Measurements from ENCODE around the gene SNTG2.

SNTG2 gene

DNA sequence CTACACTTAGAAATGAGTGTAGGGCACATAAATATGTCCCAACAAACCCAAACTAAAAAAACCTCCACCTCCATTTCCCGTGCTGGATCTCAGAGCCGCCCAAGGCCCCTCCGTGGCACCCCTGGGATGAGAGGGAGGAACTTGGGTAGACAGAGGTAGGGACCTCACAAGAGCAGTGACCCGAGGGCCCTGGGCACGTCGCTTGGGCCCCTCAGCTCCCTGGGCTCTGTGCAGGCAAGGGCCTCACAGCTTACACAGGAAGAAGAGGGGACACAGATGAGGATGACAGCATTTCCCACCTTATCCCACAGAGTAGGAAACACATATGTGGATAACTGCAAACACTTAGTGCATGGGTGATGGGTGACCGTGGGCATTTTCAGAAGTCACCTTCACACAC, 368.7 kb downstream of the SNTG2 start:
- no peak for DNase-seq (ENCODE audit: low spot score)

DNA sequence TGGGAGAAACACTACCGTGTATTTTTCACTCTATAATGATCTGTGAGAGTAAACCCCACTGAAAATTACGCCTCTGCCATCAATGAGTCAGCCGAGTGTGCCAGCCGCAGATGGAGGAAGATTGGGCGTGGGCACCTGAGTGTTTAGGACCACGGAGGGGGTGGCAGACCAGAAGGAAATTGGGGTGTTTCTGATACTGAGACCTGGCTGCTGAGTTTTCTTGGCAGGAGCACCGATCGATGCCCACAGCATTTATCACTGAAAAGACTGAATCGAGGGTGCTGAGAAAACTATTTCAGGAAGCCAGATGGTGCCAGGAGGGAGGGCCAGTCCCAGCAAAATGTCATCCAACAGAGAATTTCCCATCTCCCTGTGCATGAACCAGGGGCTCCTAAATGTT, 370.7 kb downstream of the SNTG2 start:
- no peak for DNase-seq (ENCODE audit: low spot score)

DNA sequence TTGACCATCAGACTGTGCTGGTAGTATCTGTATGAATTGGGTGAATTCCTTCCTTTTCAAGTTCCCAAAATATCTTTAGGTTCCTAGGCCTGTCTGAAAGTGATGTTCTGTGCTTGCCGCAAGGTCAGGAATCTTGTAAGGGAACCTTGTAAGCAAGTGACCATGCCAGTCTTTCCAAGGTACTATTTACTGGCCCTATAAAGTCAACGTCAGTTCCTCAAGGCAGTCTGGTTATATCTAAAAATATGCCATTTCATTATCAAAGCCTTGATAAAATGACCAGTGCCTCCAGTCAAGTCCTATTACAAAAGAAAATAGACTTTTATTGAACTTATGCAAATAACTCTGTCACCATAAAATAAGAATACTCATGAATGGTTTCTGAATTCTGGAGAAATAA, 374.2 kb downstream of the SNTG2 start:
- no peak for DNase-seq (ENCODE audit: low spot score)

DNA sequence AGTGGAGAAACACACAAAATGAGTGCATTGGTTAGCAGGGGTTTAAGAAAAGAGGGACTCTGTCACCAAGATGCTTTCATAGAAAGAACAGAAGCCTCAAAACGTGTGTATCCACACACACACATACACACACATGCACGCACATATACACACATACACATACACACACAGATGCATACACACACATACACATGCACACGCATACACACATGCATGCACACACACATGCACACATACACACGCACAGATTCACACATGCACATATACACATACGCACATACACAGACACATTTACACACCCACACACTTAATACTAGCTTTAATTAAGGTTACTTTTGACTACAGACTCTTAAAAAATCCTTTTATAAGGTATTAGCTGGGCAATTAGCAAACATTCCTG, 378.0 kb downstream of the SNTG2 start:
- DNase-seq (ENCODE audit: low spot score), result no peak

DNA sequence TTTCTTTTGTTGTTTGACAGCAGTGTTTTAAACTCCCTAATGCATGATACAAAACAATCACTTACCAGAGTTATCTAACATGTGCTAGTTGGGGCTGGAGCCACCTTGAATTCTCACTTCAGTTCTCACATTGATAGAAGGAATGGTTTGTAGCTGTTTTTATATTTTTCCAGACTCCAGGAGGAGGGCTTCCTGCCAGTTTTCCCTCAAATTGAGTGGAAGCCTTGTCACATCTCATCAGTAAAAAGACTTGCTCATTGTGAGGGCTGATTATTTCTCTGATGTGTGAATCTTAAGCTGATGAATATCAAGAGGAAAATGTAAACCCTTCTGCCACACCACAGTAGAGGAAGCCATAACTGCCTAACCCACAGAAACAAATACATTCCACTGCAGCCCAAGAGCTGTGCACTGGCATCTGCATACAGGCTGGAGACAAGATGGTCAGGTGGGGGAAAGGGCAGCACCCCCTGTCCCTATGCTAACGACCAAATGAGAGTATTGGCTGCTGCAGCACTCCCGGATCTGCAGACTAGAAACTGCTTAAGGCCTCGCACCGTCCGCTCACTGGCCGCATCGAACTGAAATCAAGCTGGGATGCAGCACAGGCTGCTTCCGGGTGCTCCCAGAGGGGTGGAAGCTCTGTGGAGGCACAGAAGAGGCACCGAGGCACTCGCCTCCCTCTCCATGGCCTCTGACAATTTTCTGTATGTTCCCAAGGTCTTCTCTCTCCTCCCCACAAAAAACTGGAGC, 388.9 kb downstream of the SNTG2 start:
- DNase-seq (ENCODE audit: low spot score), result no peak

DNA sequence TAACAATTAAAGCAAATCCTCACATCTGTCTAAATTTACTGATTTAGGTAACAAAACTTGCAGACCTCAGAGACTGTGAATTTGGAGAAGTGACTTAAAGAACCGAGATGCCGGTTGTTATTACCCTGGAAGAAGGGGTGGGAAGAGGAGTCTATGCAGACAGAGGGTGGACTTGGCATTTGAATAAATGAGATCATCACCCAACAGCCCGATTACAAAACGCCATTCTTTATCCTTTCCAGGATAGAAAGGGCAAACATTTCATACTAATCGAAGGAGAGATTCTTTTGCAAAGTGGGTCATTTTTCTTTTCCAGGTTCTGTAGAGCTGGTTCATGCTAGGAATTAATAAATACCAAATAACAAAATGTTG, 389.5 kb downstream of the SNTG2 start:
- DNase-seq (ENCODE audit: low spot score), result no peak

DNA sequence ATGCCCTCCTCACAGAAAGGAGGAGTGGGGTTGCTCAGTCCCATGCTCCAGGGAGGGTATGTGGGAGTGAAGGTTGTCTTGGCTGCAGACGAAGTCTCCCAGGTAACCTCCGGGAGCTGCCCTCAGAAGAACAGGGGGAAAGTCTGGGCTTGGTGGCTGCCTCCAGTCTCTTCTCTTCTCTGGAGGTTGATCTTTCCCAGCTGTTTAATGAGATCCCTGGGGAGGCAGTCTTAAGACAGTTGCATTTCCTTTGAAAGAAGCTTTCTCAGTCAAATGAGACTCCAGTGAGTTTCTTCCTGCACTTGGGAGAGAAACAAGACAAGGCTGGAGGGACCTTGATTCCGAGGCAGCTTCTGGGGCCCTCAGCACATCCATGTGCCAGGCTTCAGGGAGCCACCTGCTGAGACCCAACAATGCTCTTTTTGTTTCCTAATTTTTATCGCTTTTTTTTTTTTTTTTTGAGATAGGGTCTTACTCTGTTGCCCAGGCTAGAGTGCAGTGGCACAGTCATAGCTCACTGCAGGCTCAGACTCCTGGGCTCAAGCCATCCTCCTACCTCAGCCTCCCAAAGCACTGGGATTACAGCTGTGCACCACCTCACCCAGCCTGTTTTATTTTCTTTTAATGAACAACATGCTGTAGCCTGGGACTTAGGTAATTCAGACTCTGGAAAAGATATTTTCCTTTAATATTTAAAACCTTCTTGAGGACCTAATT, 390.9 kb downstream of the SNTG2 start:
- no peak for DNase-seq (ENCODE audit: low spot score)

DNA sequence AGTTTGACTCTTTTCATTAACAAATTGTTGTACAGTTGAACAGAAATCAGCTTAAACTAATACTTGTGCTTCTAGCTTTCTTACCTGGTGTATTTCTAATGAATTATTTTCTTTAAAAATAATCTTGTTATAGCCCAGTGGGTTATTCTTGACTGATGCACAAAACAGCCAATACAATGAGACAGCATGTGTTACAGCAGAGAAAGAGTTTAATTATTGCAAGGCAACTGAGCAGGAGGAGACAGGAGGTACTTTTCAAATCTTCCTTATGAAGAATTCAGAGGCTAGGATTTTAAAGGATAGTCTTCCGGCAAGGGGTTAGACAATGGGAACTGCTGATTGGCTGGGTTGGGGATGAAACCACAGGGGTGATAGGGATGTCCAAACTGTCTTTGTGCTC, 398.1 kb downstream of the SNTG2 start:
- DNase-seq (ENCODE audit: low spot score), result no peak

DNA sequence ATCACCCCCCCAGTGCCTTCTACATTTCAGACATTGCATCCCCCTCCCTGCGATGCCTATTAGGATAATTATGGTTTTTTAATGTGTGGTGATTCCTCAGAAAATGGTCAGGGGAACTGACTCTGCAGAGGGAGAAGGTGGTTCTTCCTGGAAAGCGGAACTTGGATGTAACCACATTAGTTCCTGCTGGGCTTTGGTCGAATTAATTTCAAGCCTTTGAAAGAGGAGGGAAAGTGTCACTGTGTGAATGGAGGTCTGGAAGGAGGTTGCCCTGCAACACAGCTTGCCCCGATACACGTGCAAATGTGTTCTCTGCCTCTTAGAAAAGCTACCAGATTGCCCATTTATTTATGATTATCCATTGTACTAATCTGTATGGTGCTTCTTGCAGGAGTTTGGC, 399.5 kb downstream of the SNTG2 start:
- DNase-seq (ENCODE audit: low spot score), result no peak

DNA sequence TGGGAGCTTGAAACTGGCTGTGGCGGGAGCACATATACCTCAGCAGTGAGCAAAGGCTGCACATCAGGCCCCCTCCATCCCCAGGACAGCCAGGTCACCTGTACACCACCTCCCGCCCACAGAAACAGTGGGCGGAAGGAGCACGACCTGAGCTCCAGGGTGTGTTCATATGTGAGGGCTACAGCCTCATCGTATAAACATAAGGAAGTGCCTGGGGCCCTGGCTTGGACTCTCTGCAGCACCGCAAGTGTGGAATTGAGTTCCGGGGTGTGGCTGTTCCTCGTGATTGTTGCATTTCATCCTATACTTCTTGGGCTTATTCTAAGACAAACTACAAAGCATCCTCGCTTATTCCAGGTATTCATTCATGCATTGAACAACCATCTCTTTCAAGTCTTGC, 402.5 kb downstream of the SNTG2 start:
- no peak for DNase-seq (ENCODE audit: low spot score)

DNA sequence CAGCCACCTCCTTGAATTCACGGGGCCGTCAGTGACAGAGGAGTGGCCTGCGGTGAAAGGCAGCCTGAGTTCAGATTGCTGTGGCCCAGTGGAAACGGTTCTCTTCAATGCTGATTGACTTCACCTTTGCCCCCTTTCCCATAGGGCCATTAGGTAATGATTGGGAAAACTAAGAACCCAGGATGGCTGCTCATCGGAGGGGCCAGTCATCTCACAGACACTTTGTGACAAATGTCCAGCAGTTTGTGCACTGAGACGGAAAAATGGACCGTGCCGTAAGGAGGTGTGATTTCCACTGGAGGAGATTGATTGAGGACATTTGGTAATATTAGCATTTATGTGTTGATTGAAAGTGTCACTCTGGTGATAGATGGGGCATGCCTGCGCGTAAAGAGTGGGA, 402.9 kb downstream of the SNTG2 start:
- no peak for DNase-seq (ENCODE audit: low spot score)

DNA sequence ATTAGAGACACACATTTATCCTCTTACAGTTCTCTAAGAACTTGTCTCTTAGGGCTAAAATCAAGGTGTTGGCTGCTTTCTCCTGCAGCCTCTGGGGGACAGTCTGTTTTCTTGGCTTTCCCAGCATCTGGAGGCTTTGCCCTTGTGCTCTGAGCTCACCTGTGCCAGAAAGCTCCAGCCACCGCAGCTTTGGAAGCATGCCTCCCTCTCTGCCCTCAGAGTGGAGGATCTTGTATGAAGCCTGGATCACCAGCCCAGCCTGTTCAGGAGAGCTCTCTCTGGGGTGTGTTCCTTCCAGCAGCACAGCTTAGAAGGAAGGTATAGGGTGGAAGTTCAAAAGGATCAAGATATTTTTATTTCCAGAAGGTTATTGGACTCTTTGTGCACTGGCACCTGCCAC, 409.5 kb downstream of the SNTG2 start:
- no peak for DNase-seq (ENCODE audit: low spot score)

DNA sequence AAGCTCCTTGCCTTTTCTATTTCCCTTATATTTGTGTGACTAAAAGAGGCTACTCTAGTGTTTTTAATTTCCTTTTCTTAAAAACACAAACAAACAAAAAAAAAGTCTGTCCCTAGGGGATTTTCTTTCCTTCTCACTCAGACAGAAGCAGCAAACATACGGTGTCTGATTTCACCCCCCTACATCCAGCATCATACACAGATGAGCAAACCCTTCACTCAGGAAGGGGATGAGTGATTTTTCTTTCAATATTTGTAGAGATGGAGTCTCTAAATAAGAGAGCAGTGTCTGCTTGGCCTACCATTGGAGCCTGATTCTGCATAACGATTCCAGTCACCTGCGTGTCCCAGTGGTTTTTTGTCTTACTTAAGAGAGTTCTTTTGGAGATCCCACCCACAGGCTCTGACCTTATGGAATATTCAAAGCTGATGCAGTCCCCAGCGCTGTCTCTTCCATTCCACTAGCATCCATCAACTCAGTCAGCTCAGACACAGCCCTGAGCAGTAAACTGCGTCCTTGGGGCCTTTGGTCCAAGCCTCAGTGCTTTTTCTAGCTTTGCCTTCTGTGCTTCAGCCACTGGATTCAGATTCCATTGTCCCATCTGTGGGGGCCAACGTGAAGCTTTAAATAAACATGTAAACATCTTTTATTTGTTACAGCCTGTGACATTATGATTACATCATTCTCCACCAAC, 410.1 kb downstream of the SNTG2 start:
- DNase-seq (ENCODE audit: low spot score), result no peak

DNA sequence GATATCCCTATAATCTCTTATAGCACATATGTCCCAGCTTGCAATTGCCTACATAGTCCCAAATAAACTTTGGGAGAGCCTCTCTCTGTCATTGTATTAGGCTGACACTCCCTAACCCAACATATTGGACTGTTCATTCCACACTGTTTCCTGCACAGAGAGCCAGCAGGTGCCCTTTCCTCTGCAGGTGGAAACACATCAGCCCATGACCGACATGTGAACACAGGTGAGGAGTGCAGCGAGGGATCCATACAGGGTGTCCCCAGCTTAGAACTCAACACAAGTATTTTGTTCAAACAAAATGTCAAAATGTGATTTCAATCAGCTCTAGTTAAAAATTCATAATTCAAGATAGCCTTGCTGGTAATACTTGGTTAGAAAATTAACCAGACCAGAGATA, 412.7 kb downstream of the SNTG2 start:
- DNase-seq (ENCODE audit: low spot score), result no peak

DNA sequence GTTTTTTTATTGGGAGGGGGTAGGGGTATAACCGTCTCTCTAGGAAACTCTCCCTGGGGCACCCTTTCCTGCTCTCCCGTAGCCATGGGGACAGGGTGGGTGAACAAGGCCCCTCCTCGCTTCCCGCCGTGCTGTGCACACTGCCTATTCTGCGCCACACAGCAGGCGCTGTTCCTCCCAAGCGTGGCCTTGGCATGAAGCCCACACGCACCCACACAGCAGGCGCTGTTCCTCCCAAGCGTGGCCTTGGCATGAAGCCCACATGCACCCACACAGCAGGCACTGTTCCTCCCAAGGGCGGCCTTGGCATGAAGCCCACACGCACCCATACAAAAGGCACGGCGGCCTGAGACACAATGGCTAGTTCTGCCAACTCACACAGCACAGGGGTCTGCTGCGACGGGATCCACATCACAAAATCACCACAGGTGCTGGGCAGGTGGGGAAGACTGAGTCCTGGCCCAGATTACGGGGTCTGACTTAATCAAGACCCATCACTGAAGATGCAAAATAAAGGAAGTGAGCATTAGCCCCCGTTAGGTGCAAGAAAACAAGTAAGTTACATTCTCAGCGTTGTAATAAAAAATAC, 416.0 kb downstream of the SNTG2 start:
- DNase-seq (ENCODE audit: low spot score), result no peak

DNA sequence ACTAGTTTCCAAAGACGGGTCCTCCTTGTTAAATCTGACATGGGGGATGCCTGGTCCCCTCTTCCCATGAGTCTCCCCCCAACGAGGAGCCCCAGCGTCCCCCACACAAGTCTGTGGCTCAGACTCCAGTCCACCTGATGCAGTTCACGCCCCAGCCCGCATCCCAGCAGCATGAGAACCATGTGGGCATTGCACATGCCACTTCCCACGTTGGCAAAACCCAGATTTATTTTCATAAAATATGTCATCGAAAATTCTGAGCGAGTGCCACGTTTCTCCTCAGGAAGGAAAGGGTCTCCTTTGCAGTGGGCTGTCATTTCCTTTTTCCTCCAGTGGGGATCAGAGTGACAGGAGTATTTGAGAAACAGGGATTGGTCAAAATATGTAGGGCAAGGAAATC, 417.0 kb downstream of the SNTG2 start:
- no peak for DNase-seq (ENCODE audit: low spot score)

DNA sequence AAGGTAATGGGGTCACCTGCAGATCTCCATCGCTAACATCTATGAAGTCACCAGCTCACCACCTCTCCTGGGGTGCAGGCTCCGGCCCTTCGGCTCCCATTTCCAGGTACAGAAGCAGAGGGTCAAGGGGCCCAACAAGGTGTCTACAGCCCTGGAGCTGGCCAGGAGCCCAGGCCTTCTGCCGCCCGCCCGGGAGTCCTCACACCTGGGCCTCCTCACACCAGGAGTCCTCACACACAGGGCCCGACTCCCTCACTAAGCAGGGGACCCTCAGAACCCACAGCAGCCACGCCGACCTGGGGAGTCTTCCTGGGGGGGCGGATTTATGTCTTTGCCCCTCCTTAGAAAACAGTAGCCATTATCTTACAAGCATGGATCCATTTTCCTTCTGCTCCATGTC, 419.3 kb downstream of the SNTG2 start:
- no peak for DNase-seq (ENCODE audit: low spot score)

DNA sequence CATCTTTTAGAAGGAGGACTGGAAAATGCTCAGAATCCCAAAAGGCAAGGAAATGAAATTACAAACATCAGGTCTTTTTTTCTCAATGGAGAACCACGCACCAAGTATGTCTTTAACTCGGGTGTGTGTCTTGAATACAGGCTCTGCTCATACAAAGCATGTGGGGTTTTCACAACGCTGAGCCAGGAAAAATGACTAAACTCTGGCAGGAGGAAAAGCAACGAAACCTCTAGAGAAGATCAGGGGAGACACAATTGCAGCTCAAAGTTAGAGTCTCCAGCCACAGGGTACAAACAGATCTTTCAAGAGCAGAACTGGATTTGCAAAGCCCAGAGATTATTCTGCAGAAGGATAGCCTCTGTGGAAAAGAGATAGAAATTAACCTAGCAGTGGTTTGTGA, 419.8 kb downstream of the SNTG2 start:
- DNase-seq (ENCODE audit: low spot score), result no peak

DNA sequence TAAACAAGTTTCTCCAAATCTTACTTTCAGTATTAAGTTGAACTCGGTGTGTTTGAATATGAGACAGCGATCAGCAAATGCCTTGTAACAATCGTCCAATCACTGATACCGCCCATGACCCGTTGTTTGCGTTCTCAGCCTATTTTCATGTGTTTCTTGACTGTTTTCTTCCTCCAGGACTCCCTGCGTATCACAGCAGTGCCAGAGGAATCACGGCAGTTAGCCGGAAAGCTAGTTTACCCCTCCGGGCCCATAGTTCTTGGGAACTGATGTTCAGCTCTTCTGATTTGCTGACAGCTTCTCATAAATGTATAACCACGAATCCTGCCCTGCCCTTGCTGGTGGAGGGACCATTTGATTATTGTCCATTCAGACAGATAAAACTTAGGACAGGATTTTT, 420.4 kb downstream of the SNTG2 start:
- DNase-seq (ENCODE audit: low spot score), result no peak

DNA sequence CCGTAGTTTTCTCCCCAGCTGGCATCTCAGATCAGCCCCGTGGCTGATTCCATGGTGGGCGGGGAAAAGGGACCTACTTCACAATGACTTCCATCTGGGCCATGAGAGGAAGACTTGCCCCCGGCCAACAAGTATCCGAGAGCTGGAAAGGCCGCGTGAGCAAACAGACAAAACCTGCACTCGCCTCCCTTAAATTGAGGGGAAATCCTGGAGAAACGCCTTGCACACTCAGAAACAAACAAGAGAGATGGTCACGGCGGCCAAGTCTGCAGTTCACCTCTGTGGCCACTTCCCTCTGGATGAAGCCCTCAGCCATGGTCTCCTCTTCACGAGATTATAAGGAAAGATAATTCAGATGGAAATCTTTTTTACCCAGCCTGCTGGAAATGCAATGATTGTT, 423.2 kb downstream of the SNTG2 start:
- no peak for DNase-seq (ENCODE audit: low spot score)

DNA sequence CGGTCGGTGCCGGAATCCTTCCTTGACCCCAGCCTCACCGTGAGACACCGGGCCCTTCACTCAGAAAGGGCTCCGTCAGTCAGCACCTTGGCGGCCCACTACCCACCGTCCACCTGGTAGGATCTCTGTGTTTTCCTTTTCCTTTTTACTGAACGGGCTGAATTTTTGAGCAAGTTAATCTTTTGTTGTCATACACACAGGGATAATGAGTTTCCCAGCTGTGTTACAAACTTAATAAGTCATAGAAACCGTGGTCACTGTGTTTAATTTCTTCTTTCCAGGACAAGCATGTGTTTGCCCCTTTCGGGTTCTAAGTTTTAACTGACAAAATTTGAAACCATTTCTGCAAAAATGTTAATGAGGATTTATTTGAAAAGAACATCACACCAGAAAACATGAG, 423.6 kb downstream of the SNTG2 start:
- DNase-seq (ENCODE audit: low spot score), result no peak

DNA sequence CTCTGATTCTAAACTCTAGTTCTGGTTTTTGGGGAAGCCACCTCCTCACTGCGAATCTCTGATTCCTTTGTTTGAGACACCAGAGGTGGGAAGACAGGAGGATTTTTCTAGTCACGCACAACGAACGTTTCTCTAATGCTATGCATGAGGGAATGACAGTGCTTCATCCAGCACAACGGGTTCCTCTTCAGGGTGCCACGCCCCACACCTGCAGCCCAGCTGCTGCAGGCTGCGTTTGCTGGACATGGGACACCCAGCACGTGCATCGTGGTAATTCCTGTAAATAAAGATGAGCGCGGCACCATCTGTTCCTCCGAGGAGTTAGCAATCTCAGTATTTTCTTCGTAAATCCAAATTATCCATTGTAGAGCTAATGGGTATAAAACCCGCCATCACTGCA, 425.1 kb downstream of the SNTG2 start:
- DNase-seq (ENCODE audit: low spot score), result no peak

DNA sequence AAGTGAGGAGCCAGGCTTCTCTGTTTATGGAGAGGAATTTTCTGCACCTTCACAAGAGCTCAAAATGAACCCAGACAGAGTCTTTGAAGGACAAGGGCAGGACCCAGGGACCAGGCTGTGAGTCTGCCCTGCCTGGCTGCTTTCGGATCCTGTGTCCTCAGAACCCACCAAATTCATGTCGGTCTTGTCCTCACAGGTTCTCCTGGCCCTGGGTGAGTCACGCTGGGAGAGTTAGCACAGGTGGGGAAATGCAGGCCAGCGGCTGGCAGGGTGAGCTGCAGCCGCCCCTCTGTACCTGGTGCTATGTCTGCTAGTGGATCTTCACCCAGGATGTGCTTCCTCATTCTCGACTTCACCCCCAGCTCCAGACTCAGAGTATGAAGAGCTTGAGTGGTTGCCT, 426.8 kb downstream of the SNTG2 start:
- no peak for DNase-seq (ENCODE audit: low spot score)

Data from SW480 (cell line).